Measurements from ENCODE around the gene CMTM6.

- TF ChIP-seq CTCF (tag by site-specific recombination; IDR thresholded peaks at IDR 0.05) (no peak), ZNF311 (tag by site-specific recombination; IDR thresholded peaks at IDR 0.05; ENCODE audit: borderline replicate concordance) (no peak), ZNF391 (tag by site-specific recombination; IDR thresholded peaks at IDR 0.05; ENCODE audit: borderline replicate concordance, low read depth) (no peak), ZBTB7A (tag by site-specific recombination; IDR thresholded peaks at IDR 0.05; ENCODE audit: low read depth) (no peak), ZNF155 (tag by site-specific recombination; IDR thresholded peaks at IDR 0.05) (no peak), REST (tag by site-specific recombination; IDR thresholded peaks at IDR 0.05) (no peak), ZNF777 (tag by site-specific recombination; IDR thresholded peaks at IDR 0.05; ENCODE audit: borderline replicate concordance) (no peak), ZNF132 (tag by site-specific recombination; IDR thresholded peaks at IDR 0.05; ENCODE audit: borderline replicate concordance) (no peak), ZBTB8A (tag by site-specific recombination; IDR thresholded peaks at IDR 0.05) (no peak), ZNF274 (IDR thresholded peaks at IDR 0.05; ENCODE audit: low read length) (no peak), ZNF274 (tag by site-specific recombination; IDR thresholded peaks at IDR 0.05; ENCODE audit: borderline replicate concordance) (no peak), TCF7L2 (IDR thresholded peaks at IDR 0.05; ENCODE audit: borderline replicate concordance, low read depth, low read length) (no peak)
Observed at GRCh38 chr3:32488474-32489008, 14.1 kb downstream of the CMTM6 start.

Measured in HEK293 (cell line).